Cardiac fibroblast (primary cell): ENCODE measurements around the gene DKK2.

ENCODE experiments used
- DNase-seq, 2 donors: peaks; one replicate each; pipeline versions ENCODE4 v3.0.0 to v3.0.0-alpha.2; 2010; ENCODE audit warnings: low read depth in 2 of 2
- H3K4me3 ChIP-seq, 2 donors: replicated peaks in 1 of 2; 1 replicate in 1 of 2; 2 replicates in 1 of 2; pipeline ENCODE4 v1.5.1; 2011; ENCODE audit warnings: low read depth in 2 of 2, low read length in 2 of 2, mild to moderate bottlenecking in 2 of 2, moderate library complexity in 1 of 2
- CTCF ChIP-seq: IDR thresholded peaks from one replicate; pipeline ENCODE4 v1.5.1; 2011; ENCODE audit warnings: low read depth, mild to moderate bottlenecking, low read length, inconsistent platforms

DKK2 gene

GRCh38 chr4:107066621-107067020 is 30.5 kb upstream of the DKK2 start:
- no peak overlapping the region for H3K4me3 ChIP-seq
- DNase-seq: no peak
- TF ChIP-seq CTCF: no peak

- no peak overlapping the region for H3K4me3 ChIP-seq
- DNase-seq: no peak
- no peak for TF ChIP-seq CTCF
These were observed 29.1 kb upstream of the DKK2 start for GRCh38 chr4:107065201-107065600.

GRCh38 chr4:107060388-107060787 is 24.3 kb upstream of the DKK2 start:
- peak in 1 of 2 donors; percentile 28 for DNase-seq
- H3K4me3 ChIP-seq: no peak overlapping the region
- no peak for TF ChIP-seq CTCF

DNA sequence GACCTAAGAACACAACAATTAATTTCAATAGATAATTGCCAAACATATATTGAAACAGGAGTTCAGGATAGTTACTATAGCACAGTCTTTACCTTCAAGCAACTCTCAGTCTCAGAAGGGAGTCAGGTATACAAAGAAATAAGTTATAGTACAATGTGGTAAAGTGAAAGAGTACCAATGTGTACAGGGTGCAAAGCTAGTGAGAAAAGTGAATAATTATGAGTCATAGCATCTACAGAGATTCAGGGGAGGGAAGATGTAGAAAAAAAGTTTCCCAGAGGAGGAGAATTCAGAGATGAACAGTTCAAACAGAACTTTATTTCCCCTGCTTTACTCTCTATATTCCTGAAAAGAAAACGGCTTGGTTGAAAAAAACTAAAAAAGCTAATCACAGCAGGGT is 22.7 kb upstream of the DKK2 start:
- peak in 1 of 2 donors; percentile 29 for DNase-seq
- no peak for TF ChIP-seq CTCF
- no peak overlapping the region for H3K4me3 ChIP-seq

GRCh38 chr4:107050525-107051135 is 14.5 kb upstream of the DKK2 start:
- H3K4me3 ChIP-seq: no peak overlapping the region
- DNase-seq: peak; percentile 16 to 36
- peak; percentile 74 for TF ChIP-seq CTCF

- TF ChIP-seq CTCF: no peak
- no peak for DNase-seq
- H3K4me3 ChIP-seq: no peak overlapping the region
These were observed 10.1 kb upstream of the DKK2 start for GRCh38 chr4:107046261-107046660.

DNA sequence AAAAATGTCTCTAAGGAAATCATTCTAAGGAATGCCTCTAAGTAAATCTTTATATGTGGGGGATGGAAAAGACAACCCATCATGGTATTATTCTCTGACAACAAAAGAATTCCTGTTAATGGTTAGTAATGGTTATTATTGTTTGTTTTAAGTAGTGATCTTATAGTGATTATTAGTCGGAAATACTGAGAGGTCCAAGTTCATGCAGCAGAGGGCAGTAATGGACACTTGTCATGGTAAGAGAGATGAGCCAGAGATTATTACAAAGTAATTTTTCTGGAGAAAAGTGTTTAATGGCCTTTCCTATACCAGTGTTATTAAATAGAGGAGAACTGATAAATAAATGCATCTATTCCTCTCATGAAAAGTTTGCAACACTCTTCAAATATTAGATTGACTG is 8.1 kb upstream of the DKK2 start:
- TF ChIP-seq CTCF: peak; percentile 33
- DNase-seq: peak; percentile 6 to 48
- H3K4me3 ChIP-seq: no peak overlapping the region
